Endothelial cell of umbilical vein (primary cell): ENCODE data around the gene SPEM2. TPM values are rescaled to one million over a fixed set of nuclear protein-coding genes. Genes with fewer than 3 reads are reported as not detected.

ENCODE experiments used
- BruUV-seq: library from RNA; stranded (reverse); fragments of 400-500 nt; replicated peaks from 2 replicates; lab custom pipeline; 2021; lab: Mats Ljungman, UMichigan
- CTCF ChIA-PET: fragments of 300-600, 350-600 bp; sonication (Branson Sonifier 250); formaldehyde crosslinking; loops from one replicate; lab custom pipeline; 2021; ENCODE audit warnings: antibody characterized with exemption, inconsistent platforms; lab: Charles Lee
- POLR2A ChIA-PET: fragments of 300-600, 350-600 bp; sonication (Branson Sonifier 250); formaldehyde crosslinking; loops from one replicate; lab custom pipeline; 2021; ENCODE audit warnings: antibody characterized with exemption, inconsistent platforms; lab: Charles Lee
- DNase-seq: peaks from one replicate; pipeline ENCODE4 v3.0.0-alpha.2; 2011; ENCODE audit warnings: low read depth, low spot score
- FAIRE-seq: peaks from 2 replicates; lab custom pipeline; 2011; peaks lifted over from hg19 to GRCh38; lab: Jason Lieb, UNC
- H2AFZ ChIP-seq: 2 replicates; pipeline ENCODE4 v1.6.0; 2012; ENCODE audit warnings: low read depth, low read length, control low read depth, inconsistent platforms
- H3K27ac ChIP-seq: 2 replicates; pipeline ENCODE4 v1.5.1; 2011; ENCODE audit warnings: low read depth, mild to moderate bottlenecking, control low read depth, low read length, moderate library complexity; ENCODE audit not compliant: insufficient read depth
- H3K27me3 ChIP-seq, 2 experiments: 2 replicates each; pipeline versions ENCODE4 v1.6.0 to v1.6.1; 2011; ENCODE audit warnings: low read length in 2 of 2, mixed read lengths in 1 of 2; ENCODE audit not compliant: control insufficient read depth in 2 of 2, insufficient read depth in 2 of 2
- H3K36me3 ChIP-seq, 2 experiments: 2 replicates in 1 of 2; 3 replicates in 1 of 2; pipeline ENCODE4 v1.5.1; 2011; ENCODE audit warnings: low read length in 2 of 2, mild to moderate bottlenecking in 1 of 2, moderate library complexity in 1 of 2; ENCODE audit not compliant: control insufficient read depth in 2 of 2, insufficient read depth in 2 of 2; ENCODE audit errors: extremely low read depth in 1 of 2
- H3K4me1 ChIP-seq: 3 replicates; pipeline ENCODE4 v1.5.1; 2011; ENCODE audit warnings: mild to moderate bottlenecking, low read length; ENCODE audit not compliant: control insufficient read depth, insufficient read depth; ENCODE audit errors: extremely low read depth
- H3K4me2 ChIP-seq: 2 replicates; pipeline ENCODE4 v1.6.1; 2011; ENCODE audit warnings: low read length, control low read depth, mixed read lengths; ENCODE audit not compliant: insufficient read depth
- H3K4me3 ChIP-seq, 3 experiments: fragments of 200-600 bp in 1 of 3; sonication (generic), shearing (Covaris generic) in 1 of 3; replicated peaks in 1 of 3; 2 replicates each; pipeline ENCODE4 v1.5.1; 2011 to 2016; ENCODE audit warnings: control low read depth in 3 of 3, low read length in 3 of 3, mild to moderate bottlenecking in 2 of 3, inconsistent platforms in 1 of 3, low read depth in 1 of 3, moderate library complexity in 1 of 3; ENCODE audit not compliant: insufficient read depth in 1 of 3
- H3K79me2 ChIP-seq: 2 replicates; pipeline ENCODE4 v1.6.0; 2012; ENCODE audit warnings: low read length, inconsistent platforms; ENCODE audit not compliant: control insufficient read depth, insufficient read depth
- H3K9ac ChIP-seq: replicated peaks from 2 replicates; pipeline ENCODE3; 2011; ENCODE audit warnings: low read length, control low read depth; ENCODE audit not compliant: insufficient read depth; ENCODE audit errors: extremely low read depth
- H3K9me1 ChIP-seq: replicated peaks from 3 replicates; pipeline ENCODE4 v1.6.0; 2011; ENCODE audit warnings: mild to moderate bottlenecking, low read length; ENCODE audit not compliant: control insufficient read depth, insufficient read depth; ENCODE audit errors: extremely low read depth
- H3K9me3 ChIP-seq: replicated peaks from 2 replicates; pipeline ENCODE4 v1.5.1; 2012; ENCODE audit warnings: low read length, inconsistent platforms; ENCODE audit not compliant: control insufficient read depth, insufficient read depth
- H4K20me1 ChIP-seq: replicated peaks from 2 replicates; pipeline ENCODE3; 2011; ENCODE audit warnings: mild to moderate bottlenecking, low read length; ENCODE audit not compliant: control insufficient read depth, insufficient read depth; ENCODE audit errors: extremely low read depth
- EZH2 ChIP-seq: IDR thresholded peaks from 2 replicates; pipeline ENCODE4 v1.6.1; 2012; ENCODE audit warnings: borderline replicate concordance, low read depth, mild to moderate bottlenecking, moderate library complexity, low read length, inconsistent platforms; ENCODE audit not compliant: severe bottlenecking
- FOS ChIP-seq: IDR thresholded peaks from 2 replicates; pipeline ENCODE4 v1.6.1; 2011; ENCODE audit warnings: mild to moderate bottlenecking, low read length, moderate library complexity, borderline replicate concordance; ENCODE audit not compliant: insufficient read depth
- GATA2 ChIP-seq: IDR thresholded peaks from 2 replicates; pipeline ENCODE4 v1.7.0; 2011; ENCODE audit warnings: low read depth, mild to moderate bottlenecking, moderate library complexity, mixed read lengths, low read length; ENCODE audit not compliant: insufficient read length, insufficient read depth
- MYC ChIP-seq: IDR thresholded peaks from one replicate; pipeline ENCODE4 v1.6.1; 2011; ENCODE audit warnings: mild to moderate bottlenecking, low read depth, low read length
- POLR2A ChIP-seq: IDR thresholded peaks from 2 replicates; pipeline ENCODE4 v1.6.1; 2012; ENCODE audit warnings: low read depth, mild to moderate bottlenecking, control low read depth, low read length
- POLR2AphosphoS5 ChIP-seq: IDR thresholded peaks from 2 replicates; pipeline ENCODE4 v1.6.1; 2012; ENCODE audit warnings: low read depth, mild to moderate bottlenecking, control low read depth, low read length, moderate library complexity; ENCODE audit not compliant: insufficient read depth
- dilution Hi-C: fragments of 300-500 bp; cut with MboI; formaldehyde crosslinking; loops from one replicate; pipeline ENCODE4 v1.15.0; 2019; ENCODE audit warnings: low sequenced_read_pairs; ENCODE audit not compliant: extremely low pct_ligation_motif_present
- intact Hi-C: fragments of 100-400 bp; cut with micrococcal nuclease; formaldehyde crosslinking; loops from one replicate; pipeline ENCODE4 v1.10.0; 2022
- polyA plus RNA-seq, 4 experiments: library from polyadenylated mRNA; depleted of rRNA in 3 of 4; stranded (reverse) in 3 of 4; unstranded in 1 of 4; fragments of >200 nt; gene quantifications; 2 replicates each; pipeline versions ENCODE4 v1.2.1 to v1.2.3, GENCODE V29; 2011 to 2012; ENCODE audit warnings: missing spikeins in 1 of 4
- total RNA-seq: library from RNA; stranded (reverse); gene quantifications from 2 replicates; pipeline ENCODE4 v1.2.3, GENCODE V29; 2021
- TF ChIP-seq, protein P1 (sequence below): IDR thresholded peaks from 2 replicates; pipeline ENCODE4 v1.6.1; 2011; ENCODE audit not compliant: insufficient read depth, insufficient read length
- TF ChIP-seq, protein P2 (sequence below), 2 donors: IDR thresholded peaks; 1 replicate in 1 of 2; 2 replicates in 1 of 2; pipeline ENCODE4 v1.5.1; 2011; ENCODE audit warnings: low read length in 2 of 2, mild to moderate bottlenecking in 2 of 2, moderate library complexity in 2 of 2, control low read depth in 1 of 2, inconsistent platforms in 1 of 2, low read depth in 1 of 2; ENCODE audit not compliant: insufficient read depth in 1 of 2; ENCODE audit errors: extremely low read depth in 1 of 2

SPEM2 gene
- total and polyA plus RNA-seq, 2 donors (not counting 3 experiments of a cell fraction or from before 2014, with no cell fraction given), result not detected

DNA sequence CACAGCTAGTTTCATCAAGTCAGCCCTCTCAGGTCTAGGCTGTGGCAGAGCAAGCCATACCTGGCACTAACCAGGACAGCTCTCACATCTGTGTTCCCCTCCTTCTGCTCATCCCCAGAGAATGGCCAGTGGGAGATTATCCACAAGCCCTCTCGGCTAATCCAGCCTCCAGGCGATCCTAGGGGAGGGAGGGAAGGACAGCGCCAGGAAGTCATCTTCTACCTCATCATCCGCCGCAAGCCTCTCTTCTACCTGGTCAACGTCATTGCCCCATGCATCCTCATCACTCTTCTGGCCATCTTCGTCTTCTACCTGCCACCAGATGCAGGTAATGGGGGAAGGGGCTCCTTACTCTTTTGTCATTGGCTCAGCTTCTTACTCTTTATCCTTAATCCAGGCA, 23.0 kb downstream of the SPEM2 start:
- FAIRE-seq, result no peak
- POLR2A ChIA-PET, result no interaction called here
- Histone ChIP-seq H3K4me3 (no peak overlapping the region), H3K9ac (no peak overlapping the region), H3K4me1 (peaks cover 11% of the 10 kb centered on the region), H3K79me2 (no peaks in the 10 kb centered on the region), H3K36me3 (no peaks in the 10 kb centered on the region), H2AFZ (no peak overlapping the region), H4K20me1 (no peaks in the 10 kb centered on the region), H3K27me3 (peaks cover 19% of the 10 kb centered on the region in 2 experiments), H3K27ac (no peak overlapping the region), H3K4me2 (no peak overlapping the region), H3K9me1 (no peaks in the 10 kb centered on the region), H3K9me3 (no peaks in the 10 kb centered on the region)
- no peak for DNase-seq
- CTCF ChIA-PET, result interaction anchor here (1.2 to 1.7 kb wide), 3 partner anchors 8 to 12 kb away, joined by 3 to 4 read pairs (median 3); partner anchors contain the start of gene FGF11
- intact Hi-C loops, result no loop called here
- no TSS peak for BruUV-seq
- TF ChIP-seq FOS (no peak), EZH2 (no peak), GATA2 (no peak), POLR2A (no peak), POLR2AphosphoS5 (no peak), MYC (no peak)
- TF ChIP-seq, protein P1, sequence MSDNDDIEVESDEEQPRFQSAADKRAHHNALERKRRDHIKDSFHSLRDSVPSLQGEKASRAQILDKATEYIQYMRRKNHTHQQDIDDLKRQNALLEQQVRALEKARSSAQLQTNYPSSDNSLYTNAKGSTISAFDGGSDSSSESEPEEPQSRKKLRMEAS, result no peak
- TF ChIP-seq, protein P2, sequence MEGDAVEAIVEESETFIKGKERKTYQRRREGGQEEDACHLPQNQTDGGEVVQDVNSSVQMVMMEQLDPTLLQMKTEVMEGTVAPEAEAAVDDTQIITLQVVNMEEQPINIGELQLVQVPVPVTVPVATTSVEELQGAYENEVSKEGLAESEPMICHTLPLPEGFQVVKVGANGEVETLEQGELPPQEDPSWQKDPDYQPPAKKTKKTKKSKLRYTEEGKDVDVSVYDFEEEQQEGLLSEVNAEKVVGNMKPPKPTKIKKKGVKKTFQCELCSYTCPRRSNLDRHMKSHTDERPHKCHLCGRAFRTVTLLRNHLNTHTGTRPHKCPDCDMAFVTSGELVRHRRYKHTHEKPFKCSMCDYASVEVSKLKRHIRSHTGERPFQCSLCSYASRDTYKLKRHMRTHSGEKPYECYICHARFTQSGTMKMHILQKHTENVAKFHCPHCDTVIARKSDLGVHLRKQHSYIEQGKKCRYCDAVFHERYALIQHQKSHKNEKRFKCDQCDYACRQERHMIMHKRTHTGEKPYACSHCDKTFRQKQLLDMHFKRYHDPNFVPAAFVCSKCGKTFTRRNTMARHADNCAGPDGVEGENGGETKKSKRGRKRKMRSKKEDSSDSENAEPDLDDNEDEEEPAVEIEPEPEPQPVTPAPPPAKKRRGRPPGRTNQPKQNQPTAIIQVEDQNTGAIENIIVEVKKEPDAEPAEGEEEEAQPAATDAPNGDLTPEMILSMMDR (IDR thresholded peaks at IDR 0.05; ENCODE audit: extremely low read depth in 1 of 2, insufficient read depth in 1 of 2, low read depth in 1 of 2, low read length in 2 of 2), result no peak
- dilution Hi-C loops, result no loop called here
